Measurements from ENCODE around the gene KLK13. TPM values are rescaled to one million over a fixed set of nuclear protein-coding genes. Genes with fewer than 3 reads are reported as not detected.

The KLK13 gene, protein sequence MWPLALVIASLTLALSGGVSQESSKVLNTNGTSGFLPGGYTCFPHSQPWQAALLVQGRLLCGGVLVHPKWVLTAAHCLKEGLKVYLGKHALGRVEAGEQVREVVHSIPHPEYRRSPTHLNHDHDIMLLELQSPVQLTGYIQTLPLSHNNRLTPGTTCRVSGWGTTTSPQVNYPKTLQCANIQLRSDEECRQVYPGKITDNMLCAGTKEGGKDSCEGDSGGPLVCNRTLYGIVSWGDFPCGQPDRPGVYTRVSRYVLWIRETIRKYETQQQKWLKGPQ
- total RNA-seq (2021) = not detected in 2 replicates
- Bru-seq, nascent RNA = not detected
- BruChase-seq, experiment 1, labeled RNA remaining after a 2-hour chase = not detected
- not detected for BruChase-seq, experiment 2, labeled RNA remaining after a 6-hour chase
- long read RNA-seq = 0 reads

DNA sequence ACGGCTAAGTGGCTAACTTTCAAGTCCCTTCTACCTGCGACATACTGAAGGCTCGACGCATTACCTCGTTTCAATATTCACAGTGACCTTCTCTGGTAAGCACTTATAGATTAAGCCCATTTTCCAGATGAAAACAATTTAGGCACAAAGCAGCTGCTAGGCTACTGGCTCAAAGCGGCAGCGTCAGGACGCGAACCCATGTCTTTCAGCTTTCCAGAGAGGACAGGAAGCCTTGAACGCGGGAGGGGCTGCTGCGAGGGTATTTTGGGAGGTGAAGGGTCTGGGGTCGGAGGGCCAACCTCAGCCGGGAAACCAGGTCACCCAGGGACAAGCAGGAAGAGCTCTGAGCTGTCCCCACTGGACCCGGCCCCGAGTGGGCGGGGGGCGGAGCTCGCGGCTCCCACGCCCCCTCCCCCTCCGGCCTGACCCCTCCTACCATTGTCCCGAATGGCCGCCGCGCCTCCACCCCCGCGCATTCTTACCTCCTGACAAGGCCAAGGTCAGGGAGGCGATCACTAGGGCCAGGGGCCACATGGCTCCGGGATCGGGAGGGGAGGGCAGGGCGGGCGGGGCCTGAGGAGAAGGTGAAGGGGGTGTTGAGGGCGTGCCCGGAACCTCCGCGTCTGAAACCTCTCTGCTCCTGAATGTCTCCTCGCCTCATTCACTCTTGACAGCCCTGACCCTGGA is at the start of gene KLK13:
TSS of gene KLK13 (minus strand) at position 559 of the 687 bp plus-strand sequence. CDS start at position 534, 25 bp downstream.
- intact Hi-C loops (cut with micrococcal nuclease; ENCODE audit: unreplicated experiment) = no loop called here
- TF ChIP-seq CTCF (conservative IDR thresholded peaks at IDR 0.05; ENCODE audit: low read depth, low read length) (no peak), EZH2 (IDR thresholded peaks at IDR 0.05; ENCODE audit: borderline replicate concordance, low read depth, low read length, poor library complexity, severe bottlenecking) (no peak)
- Histone ChIP-seq H3K4me1 (ENCODE audit: insufficient read depth, low read length, poor library complexity, severe bottlenecking) (no peaks in the 10 kb centered on the region), H3K27me3 (replicated peaks; ENCODE audit: insufficient read depth, low read depth, low read length, poor library complexity) (peaks cover 40% of the 10 kb centered on the region), H3K9me3 (ENCODE audit: low read depth, low read length, poor library complexity, severe bottlenecking) (no peaks in the 10 kb centered on the region), H3K36me3 (ENCODE audit: insufficient read depth, low read length, poor library complexity, severe bottlenecking) (no peaks in the 10 kb centered on the region), H3K4me3 (ENCODE audit: low read depth, low read length, poor library complexity, severe bottlenecking) (no peak within 1 kb of the TSS), H3K27ac (ENCODE audit: low read depth, low read length, poor library complexity, severe bottlenecking) (no peak within 1 kb of the TSS)
- no peak for DNase-seq (ENCODE audit: low spot score)
- ChIA-PET POLR2A (ENCODE audit: low non-redundant PET) (no interaction called here), CTCF (no interaction called here)
- BruUV-seq (replicated peaks) = no TSS peak

DNA sequence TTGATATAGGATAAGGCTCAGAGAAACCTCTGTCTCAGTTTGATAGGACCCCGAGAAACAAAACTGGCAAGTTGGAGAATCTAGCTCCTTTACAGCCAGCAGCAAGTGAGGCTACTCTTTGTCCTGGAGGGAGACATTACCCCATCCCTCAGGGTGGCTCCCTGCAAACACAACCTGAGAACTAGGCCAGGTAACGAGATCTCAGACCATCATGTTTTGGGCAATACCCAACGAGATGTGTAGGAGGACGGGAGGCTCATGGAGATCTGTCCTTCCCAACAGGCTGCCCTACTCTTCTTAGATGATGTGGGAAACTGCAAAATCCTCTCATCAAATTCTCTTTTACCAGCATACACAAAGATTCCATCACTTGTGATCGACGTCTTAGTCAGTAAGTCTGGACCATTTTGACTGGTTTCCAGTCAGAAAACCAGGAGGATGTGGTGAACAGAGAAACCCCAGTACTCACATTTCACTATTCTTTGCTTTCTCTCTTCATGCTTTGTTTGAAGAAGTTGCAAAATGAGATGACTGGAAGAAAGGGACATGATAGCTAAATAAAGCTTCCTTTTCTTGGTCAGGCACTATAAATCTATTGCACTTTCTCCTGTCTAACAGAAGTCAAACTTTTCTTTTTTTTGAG is 49.3 kb upstream of the KLK13 start:
- Histone ChIP-seq H3K27ac (ENCODE audit: low read depth, low read length, poor library complexity, severe bottlenecking) (no peak overlapping the region), H3K4me3 (ENCODE audit: low read depth, low read length, poor library complexity, severe bottlenecking) (no peak overlapping the region), H3K4me1 (ENCODE audit: insufficient read depth, low read length, poor library complexity, severe bottlenecking) (no peaks in the 10 kb centered on the region), H3K36me3 (ENCODE audit: insufficient read depth, low read length, poor library complexity, severe bottlenecking) (no peaks in the 10 kb centered on the region), H3K9me3 (ENCODE audit: low read depth, low read length, poor library complexity, severe bottlenecking) (no peaks in the 10 kb centered on the region), H3K27me3 (replicated peaks; ENCODE audit: insufficient read depth, low read depth, low read length, poor library complexity) (peaks cover 32% of the 10 kb centered on the region)
- BruUV-seq (replicated peaks) = no TSS peak
- POLR2A ChIA-PET (ENCODE audit: low non-redundant PET) = no interaction called here
- intact Hi-C loops (cut with micrococcal nuclease; ENCODE audit: unreplicated experiment) = no loop called here
- CTCF ChIA-PET = no interaction called here
- no peak for DNase-seq (ENCODE audit: low spot score)
- TF ChIP-seq CTCF (conservative IDR thresholded peaks at IDR 0.05; ENCODE audit: low read depth, low read length) = no peak
- TF ChIP-seq EZH2 (IDR thresholded peaks at IDR 0.05; ENCODE audit: borderline replicate concordance, low read depth, low read length, poor library complexity, severe bottlenecking) = no peak

DNA sequence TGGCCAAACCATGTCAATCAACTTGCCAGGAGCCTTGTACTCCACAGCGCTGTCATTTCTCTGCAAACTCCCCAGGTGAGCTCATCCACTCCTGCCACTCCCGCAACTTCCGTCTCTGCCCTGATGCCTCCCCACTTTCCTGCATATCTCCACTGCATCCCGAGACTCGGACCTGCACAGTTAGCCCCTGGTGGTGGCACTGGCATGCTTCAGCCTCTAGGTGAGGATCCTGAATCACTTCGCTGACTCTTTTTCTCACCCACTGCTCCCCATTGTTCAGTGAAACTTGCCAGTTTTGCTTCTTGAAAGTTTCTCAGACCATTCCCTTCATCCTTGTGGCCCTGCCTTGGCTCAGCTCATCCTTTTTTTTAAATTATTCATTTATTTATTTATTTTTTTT is 46.7 kb upstream of the KLK13 start:
- Histone ChIP-seq H3K4me1 (ENCODE audit: insufficient read depth, low read length, poor library complexity, severe bottlenecking) (peaks cover 7% of the 10 kb centered on the region), H3K36me3 (ENCODE audit: insufficient read depth, low read length, poor library complexity, severe bottlenecking) (no peaks in the 10 kb centered on the region), H3K9me3 (ENCODE audit: low read depth, low read length, poor library complexity, severe bottlenecking) (no peaks in the 10 kb centered on the region), H3K27me3 (replicated peaks; ENCODE audit: insufficient read depth, low read depth, low read length, poor library complexity) (peaks cover 25% of the 10 kb centered on the region), H3K4me3 (ENCODE audit: low read depth, low read length, poor library complexity, severe bottlenecking) (no peak overlapping the region), H3K27ac (ENCODE audit: low read depth, low read length, poor library complexity, severe bottlenecking) (no peak overlapping the region)
- ChIA-PET POLR2A (ENCODE audit: low non-redundant PET) (no interaction called here), CTCF (no interaction called here)
- no TSS peak for BruUV-seq (replicated peaks)
- intact Hi-C loops (cut with micrococcal nuclease; ENCODE audit: unreplicated experiment) = no loop called here
- DNase-seq (ENCODE audit: low spot score) = no peak
- no peak for TF ChIP-seq EZH2 (IDR thresholded peaks at IDR 0.05; ENCODE audit: borderline replicate concordance, low read depth, low read length, poor library complexity, severe bottlenecking)
- 0 out of 2 replicates have a peak, but pooled peaks have one; percentile 10 for TF ChIP-seq CTCF (conservative IDR thresholded peaks at IDR 0.05; ENCODE audit: low read depth, low read length)

Measured in A673 (cell line).